GM12875 (cell line): ENCODE measurements around the gene VPS37B.

Experiments
- H3K4me3 ChIP-seq: one replicate; pipeline ENCODE4 v1.5.1; 2011; ENCODE audit warnings: low read depth, low read length, control low read depth
- TF ChIP-seq, protein P1 (sequence below): IDR thresholded peaks from 2 replicates; pipeline ENCODE4 v1.5.1; 2011; ENCODE audit warnings: low read depth, mild to moderate bottlenecking, control low read depth, inconsistent platforms, low read length, moderate library complexity, borderline replicate concordance; ENCODE audit not compliant: insufficient read depth

The VPS37B gene

DNA sequence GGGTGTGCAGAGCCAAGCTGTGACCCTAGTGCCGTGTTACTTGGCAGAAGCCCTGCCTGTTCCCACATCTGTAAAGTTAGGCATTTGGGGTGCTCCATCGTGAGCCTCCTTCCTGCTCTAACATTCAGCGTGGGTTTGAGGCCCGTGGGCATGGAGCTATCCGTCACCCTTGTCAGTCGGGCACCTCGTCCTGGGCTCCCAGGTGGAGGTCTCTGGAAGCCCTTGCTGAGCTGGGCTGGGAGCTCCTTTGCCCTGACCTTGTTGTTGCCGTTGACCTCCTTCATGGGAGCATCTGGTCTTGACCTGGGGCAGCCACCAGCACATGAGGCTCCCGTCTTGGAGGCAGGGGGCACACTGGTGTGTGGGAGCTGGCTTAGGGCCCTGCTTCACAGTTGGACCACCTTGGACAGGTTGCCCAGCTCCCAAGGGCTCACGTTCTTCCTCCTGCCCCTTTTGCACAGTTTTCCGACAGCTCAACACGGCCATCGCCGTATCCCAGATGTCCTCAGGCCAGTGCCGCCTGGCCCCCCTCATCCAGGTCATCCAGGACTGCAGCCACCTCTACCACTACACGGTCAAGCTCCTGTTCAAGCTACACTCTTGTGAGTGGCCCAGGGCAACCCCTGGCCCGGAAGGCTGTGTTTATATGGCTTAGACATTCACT lies 42.2 kb downstream of the VPS37B start:
- H3K4me3 ChIP-seq = no peak overlapping the region
- TF ChIP-seq, protein P1, sequence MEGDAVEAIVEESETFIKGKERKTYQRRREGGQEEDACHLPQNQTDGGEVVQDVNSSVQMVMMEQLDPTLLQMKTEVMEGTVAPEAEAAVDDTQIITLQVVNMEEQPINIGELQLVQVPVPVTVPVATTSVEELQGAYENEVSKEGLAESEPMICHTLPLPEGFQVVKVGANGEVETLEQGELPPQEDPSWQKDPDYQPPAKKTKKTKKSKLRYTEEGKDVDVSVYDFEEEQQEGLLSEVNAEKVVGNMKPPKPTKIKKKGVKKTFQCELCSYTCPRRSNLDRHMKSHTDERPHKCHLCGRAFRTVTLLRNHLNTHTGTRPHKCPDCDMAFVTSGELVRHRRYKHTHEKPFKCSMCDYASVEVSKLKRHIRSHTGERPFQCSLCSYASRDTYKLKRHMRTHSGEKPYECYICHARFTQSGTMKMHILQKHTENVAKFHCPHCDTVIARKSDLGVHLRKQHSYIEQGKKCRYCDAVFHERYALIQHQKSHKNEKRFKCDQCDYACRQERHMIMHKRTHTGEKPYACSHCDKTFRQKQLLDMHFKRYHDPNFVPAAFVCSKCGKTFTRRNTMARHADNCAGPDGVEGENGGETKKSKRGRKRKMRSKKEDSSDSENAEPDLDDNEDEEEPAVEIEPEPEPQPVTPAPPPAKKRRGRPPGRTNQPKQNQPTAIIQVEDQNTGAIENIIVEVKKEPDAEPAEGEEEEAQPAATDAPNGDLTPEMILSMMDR = no peak

DNA sequence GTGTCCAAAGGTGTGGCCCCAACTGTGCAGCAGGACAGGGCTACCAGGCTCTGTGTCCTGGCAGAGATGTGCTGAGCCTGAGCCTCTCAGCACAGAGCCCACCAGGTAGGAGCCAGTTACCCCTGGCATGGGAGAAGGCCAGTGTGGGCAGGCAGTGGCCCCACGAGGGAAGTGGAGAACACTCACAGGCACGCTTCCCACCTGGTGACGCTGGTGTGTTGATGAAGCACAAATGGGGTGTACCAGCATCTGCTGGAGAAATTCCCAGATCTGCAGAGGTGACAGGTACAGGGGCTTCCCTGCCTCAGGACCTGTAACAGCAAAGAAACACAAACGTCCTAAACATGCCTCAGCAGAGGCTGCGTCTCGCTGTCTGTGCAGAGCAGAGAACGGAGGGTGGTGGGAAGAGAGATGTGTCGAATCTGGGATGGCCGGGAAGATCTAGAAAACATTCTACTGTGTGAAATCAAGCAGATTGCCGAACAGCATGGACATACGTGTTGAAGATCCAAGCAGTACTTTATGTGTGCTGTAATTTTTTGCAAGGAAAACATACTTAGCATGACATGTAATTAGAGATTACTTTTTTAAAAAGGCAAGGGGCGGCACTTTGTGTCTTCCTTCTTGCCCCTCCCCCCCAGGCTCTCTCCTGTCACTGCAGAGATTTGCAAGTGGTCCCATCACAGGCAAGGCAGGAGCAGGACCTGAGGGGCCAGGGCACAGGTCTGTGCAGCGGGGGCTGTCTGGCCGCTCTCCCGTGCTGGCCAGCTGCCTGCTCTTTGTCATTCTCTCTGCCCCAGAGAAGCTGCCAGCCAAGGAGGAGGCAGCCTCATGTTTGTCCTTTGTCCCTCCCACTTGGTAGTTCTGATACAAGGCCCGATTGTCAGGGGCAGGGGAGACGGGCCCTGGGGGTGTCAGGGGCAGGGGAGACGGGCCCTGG lies 43.3 kb downstream of the VPS37B start:
- TF ChIP-seq, protein P1 = no peak
- no peak overlapping the region for H3K4me3 ChIP-seq

DNA sequence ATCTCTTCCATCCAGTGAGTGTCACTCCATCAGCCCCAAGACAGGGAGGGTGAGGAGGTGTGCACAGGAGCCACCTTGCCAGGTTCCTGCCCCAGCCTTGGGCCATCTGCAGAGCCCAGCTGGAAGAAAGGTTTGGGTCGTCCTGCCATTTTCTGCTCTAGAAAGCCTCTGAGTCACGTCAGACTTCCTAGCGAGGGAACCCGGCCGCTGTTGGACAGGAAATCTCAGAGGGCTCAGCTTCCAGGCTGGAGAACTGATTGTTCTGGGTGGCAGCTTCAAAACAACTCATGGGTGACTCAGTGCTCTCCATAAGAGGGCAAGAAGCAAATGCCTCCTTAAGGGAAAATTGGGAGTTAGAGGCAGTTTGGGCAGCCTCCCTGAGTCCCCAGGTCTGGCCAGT lies 44.1 kb downstream of the VPS37B start:
- no peak overlapping the region for H3K4me3 ChIP-seq
- TF ChIP-seq, protein P1 = no peak

DNA sequence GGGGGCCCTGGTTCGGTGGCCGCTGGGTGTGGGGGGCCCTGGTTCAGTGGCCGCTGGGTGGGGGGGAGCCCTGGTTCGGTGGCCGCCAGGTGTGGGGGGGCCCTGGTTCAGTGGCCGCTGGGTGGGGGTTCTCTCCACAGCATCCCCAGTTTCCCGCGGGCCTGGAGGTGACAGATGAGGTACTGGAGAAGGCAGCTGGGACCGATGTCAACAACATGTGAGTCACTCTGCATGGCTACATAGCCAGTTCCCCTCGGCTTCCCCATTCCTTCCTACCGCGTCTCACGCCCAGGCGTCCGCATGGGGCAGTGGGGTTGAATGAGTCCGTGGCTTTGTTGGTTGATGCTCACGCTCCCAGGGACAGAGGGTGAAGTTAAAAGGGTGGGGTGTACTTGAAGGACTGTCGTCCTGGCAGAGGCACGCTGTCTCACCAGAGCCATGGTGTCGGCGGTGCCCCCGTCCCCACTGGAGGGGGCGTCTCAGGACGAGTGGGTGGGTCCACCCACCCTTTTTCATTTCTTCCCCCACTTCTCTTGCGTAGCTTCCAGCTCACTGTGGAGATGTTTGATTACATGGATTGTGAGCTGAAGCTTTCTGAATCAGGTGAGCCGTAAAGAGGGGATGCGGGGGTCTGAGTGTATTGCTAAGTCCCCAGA lies 45.1 kb downstream of the VPS37B start:
- TF ChIP-seq, protein P1 = no peak
- no peak overlapping the region for H3K4me3 ChIP-seq

DNA sequence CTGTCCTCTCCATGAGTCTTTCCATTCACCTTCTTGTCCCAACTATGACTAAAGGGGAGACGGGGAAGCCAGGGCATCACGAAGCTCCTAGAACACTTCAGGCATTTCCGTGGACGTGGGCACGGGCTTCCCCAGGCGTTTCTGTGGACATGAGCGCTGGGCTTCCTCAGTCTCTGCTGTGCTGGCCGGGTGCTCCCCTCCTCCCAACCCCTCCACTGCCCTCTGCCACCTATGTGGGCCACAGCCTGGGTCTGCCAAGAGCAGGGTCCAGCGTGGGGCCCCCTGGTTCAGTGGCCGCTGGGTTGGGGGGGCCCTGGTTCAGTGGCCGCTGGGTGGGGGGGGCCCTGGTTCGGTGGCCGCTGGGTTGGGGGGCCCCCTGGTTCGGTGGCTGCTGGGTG lies 45.9 kb downstream of the VPS37B start:
- TF ChIP-seq, protein P1 = no peak
- no peak overlapping the region for H3K4me3 ChIP-seq

DNA sequence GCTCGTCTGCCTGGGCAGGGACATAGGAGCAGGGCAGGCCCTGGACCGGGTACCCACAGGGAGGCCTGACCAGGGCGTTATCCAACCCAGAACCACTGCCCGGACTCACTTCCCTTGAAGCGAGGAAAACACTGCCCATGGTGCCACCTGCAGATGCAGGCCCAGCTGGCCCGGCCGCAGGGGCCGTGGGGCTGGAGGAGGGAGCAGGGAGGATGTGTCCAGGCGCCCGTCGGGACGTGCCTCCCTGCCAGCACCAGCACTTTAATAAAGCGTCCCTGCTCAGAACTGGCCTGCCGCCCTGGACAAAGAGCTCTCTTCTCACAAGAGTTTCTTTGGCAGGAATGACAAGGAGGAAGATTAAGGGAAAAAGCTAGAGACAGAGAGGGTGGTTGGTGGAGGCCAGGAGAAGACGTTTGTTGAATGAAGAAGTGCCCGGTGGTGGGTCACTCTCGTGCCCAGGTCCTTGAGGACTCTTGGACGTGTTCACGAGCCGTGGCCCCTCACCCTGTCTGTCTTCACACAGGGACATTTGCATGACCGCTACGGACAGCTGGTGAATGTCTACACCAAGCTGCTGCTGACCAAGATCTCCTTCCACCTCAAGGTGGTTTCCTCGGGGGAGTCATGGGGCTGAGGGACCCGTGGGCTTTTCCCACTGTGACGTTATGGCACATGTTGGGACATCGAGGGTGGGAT lies 46.4 kb downstream of the VPS37B start:
- H3K4me3 ChIP-seq = no peak overlapping the region
- TF ChIP-seq, protein P1 = no peak
